ENCODE data around the gene RNU6-1.

The RNU6-1 gene

DNA sequence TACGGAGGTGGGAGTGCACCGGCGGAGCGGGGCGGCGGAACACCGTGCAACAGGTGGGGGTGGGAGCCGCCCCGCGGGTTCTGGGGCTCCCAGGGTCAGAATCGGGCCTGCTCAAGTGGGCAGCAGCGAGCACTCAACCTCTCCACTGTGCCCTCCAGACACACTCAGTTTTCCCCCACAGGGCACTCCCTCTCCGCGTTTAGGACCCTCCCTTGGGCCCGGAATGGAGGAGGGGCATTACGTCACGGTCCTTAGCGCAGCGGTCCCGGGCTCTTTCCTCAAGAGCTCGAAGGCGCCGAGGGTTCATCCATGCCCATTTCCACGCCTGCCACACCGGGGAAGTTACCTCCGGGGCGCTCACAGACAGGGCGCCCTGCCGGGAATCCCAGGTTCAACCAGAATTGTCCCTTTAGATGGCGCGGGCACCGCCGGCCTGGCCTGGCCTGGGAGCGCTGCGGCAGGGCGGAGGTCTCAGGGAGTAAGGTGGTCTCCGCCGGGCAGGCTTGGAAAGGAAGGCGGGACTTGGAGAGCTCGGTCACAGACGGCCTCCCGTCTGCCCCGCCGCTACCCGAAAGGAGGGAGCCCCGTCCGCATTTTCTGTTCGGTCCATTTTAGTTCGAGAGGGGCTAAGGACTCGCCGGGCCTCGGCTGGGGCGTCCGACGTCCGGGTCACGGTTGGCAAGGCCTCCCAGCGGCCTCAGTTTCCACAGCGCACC is 5.1 kb downstream of the RNU6-1 start:
- no peak for DNase-seq

- DNase-seq: peak in 2 of 56 donors; percentile 12 to 16
Measured at GRCh38 chr15:67833710-67834511, 5.9 kb downstream of the RNU6-1 start.

DNA sequence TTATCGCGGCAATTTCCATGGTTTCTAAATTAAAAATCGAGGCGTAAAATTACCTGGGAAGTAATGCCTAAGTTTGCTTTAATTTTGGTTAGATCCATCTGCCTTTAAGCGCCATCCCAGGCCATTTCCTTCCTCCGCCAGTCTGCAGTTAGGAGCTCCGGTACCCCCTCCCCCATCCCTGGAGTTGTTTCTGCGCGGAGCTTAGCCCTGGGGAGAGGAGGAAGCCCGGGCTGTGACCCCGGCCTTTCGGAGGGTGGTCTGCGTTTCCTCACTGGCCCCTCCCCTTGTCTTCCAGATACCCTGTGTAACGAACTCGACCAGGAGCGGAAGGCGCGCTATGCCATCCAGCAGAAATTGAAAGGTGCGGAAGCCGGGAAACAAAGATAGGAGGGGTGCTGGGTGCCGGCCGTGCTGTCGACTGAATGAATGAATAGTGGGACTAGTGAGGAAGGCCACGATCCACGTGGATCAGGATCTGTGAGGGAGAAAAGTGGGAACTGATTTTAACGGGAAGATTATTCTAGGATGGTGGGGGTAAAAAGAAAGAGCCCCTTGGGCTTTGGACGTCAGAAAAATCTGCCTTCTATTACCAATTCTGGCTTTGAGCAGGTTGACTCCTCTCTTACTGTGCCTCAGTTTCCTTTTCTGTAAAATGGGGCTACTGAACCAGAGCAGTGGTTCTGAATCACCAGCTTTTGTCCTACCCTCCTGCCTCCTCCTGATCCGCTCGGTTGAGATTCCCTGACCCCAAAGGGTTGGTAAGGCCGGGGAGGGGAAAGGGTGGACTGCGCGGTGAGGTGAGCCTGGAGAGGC is 6.7 kb downstream of the RNU6-1 start:
- no peak for DNase-seq

DNA sequence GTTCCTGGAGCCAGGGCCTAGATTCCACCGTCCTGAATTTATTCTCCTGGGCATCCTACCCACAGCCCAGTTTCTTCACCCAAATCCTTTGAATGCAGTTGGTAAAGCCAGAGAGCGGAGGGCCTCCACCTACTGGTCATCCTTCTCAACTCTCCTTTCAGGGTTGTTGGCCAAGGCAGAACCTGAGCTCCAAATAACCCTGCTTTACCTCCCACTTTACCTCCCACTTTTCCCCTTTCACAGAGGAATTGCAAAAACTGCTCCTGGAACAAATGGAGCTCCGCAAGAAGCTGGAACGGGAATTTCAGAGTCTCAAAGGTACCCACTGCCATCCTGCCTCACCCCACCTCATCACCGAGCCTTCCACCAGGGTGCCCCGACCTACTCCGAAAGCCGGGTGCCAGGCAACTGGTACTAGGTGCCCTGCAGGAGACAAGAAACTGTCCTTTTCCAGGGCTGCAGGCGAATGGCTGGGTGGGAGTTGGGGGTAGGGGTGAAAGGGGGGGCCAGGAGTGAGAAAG is 7.8 kb downstream of the RNU6-1 start:
- DNase-seq: no peak

GRCh38 chr15:67831363-67831762 is 8.5 kb downstream of the RNU6-1 start:
- DNase-seq: no peak

- no peak for DNase-seq
Measured at GRCh38 chr15:67829647-67830504, 10.0 kb downstream of the RNU6-1 start.

DNA sequence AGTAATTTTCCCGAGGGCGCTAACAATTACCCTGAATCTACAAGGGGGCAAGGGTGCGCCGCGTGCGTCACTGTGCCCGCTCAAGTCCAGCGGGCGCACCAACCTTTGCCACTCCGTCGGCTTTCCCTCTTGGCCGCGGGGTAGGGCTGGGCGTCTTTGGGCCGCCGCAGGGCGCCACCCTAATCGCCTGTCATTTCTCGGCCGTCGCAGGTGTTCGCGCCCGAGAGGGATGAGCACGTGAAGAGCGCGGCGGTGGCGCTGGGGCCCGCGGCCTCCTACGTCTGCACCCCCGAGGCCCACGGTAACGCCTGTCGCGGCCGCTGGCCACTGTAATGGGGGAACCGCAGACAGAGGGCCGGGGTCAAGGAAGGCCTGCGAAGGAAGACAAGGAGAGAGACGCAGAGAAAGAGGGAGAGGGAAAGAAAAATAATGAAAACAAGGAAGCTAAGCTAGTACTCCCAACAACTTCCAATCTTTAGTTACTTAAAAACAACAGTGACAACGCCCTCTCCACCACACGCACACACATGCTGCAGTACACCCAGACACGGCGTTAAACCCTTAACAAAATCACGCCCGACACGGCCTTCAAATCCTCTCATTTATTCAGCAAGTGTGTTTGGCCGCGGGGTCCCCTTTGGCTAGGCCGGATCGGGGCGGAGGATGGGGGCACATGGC is 10.7 kb downstream of the RNU6-1 start:
- DNase-seq: no peak

DNA sequence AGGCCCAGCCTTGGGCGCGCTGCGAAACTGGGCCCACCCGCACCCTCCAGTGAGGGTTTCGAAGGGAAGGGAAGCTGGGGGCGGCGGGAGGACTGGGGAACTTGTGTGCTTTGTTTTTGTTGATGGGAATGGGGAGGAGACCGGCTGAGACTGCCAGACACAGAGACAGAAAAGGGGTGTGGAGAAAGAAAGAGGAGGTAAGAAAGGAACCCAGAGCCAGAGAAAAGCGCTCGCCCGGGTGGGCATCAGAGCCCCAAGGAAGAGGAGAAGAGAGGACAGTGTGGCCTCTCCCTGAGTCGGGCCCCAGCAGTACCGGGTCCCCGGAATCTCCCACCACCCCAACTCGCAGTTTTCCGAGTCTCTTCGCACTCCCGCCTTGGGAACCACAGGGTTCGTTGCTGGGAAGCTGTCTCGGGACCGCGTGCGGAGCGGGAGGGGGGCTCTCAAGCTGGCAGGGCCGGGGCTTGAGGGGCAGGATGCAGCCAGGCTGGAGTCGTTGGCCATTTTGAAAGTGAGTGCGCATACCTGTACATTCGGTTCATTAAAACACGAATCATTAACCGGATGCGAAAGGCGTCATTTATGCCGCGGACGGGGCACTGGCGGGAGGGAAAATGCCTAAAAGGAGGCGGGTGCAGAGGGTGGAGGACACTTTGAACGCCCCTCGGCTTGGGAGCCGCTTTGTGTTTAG is 11.4 kb downstream of the RNU6-1 start:
- no peak for DNase-seq

GRCh38 chr15:67827562-67828277 is 12.1 kb downstream of the RNU6-1 start:
- DNase-seq: no peak

DNA sequence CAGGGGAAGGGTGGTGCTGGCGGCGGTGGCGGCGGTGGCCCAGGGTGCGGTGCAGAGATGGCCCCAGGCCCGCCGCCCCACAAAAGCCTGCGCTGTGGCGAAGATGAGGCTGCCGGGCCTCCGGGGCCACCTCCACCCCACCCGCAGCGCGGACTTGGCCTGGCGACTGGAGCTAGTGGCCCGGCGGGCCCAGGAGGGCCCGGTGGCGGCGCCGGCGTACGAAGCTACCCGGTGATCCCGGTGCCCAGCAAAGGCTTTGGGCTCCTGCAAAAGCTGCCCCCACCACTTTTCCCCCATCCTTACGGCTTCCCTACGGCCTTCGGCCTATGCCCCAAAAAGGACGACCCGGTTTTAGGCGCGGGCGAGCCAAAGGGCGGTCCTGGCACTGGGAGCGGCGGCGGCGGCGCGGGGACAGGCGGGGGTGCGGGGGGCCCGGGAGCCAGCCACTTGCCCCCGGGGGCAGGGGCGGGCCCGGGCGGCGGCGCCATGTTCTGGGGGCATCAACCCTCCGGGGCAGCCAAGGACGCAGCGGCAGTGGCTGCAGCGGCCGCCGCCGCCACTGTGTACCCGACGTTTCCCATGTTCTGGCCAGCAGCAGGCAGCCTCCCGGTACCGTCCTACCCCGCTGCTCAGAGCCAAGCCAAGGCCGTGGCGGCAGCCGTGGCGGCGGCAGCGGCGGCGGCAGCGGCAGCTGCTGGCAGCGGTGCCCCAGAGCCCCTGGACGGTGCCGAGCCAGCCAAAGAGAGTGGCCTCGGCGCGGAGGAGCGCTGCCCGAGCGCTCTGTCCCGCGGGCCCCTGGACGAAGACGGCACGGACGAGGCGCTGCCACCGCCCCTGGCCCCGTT is 12.9 kb downstream of the RNU6-1 start:
- DNase-seq: no peak

DNA sequence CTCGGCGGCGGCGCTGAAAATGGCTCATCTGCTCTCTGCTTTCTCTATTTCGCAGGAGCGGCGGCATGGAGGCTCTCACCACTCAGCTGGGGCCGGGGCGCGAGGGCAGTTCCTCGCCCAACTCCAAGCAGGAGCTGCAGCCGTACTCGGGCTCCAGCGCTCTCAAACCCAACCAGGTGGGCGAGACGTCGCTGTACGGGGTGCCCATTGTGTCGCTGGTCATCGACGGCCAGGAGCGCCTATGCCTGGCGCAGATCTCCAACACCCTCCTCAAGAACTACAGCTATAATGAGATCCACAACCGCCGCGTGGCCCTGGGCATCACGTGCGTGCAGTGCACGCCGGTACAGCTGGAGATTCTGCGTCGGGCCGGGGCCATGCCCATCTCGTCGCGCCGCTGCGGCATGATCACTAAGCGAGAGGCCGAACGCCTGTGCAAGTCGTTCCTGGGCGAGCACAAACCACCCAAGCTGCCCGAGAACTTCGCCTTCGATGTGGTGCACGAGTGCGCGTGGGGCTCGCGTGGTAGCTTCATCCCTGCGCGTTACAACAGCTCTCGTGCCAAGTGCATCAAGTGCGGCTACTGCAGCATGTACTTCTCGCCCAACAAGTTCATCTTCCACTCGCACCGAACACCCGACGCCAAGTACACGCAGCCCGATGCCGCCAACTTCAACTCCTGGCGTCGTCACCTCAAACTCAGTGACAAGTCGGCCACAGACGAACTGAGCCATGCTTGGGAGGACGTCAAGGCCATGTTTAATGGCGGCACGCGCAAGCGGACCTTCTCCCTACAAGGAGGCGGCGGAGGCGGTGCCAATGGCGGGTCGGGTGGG is 13.7 kb downstream of the RNU6-1 start:
- DNase-seq: no peak

GRCh38 chr15:67824976-67825880 is 14.6 kb downstream of the RNU6-1 start, which contains the start of gene SKOR1:
Gene SKOR1, plus strand, starts transcription at chr15:67825509. Its CDS starts 94 bp downstream, at chr15:67825603.
- no peak for DNase-seq

- no peak for DNase-seq
Measured at GRCh38 chr15:67824197-67824968, 15.5 kb downstream of the RNU6-1 start.

- no peak for DNase-seq
Measured at GRCh38 chr15:67823314-67824196, 16.3 kb downstream of the RNU6-1 start.
